GM11168 (cell line): ENCODE data around the gene CRIP1.

Experiments
- in situ Hi-C: fragments of 300-500 bp; cut with MboI; formaldehyde crosslinking; loops from one replicate; pipeline ENCODE4 v1.12.0; 2022; ENCODE audit warnings: low sequenced_read_pairs; ENCODE audit not compliant: unreplicated experiment

CRIP1 gene

GRCh38 chr14:105529569-105530284 lies 43.0 kb downstream of the CRIP1 start:
- in situ Hi-C loops: loop anchor here (5.0 to 25.0 kb wide), 2 partner anchors 157 to 458 kb away; no protein-coding TSS in a partner anchor

DNA sequence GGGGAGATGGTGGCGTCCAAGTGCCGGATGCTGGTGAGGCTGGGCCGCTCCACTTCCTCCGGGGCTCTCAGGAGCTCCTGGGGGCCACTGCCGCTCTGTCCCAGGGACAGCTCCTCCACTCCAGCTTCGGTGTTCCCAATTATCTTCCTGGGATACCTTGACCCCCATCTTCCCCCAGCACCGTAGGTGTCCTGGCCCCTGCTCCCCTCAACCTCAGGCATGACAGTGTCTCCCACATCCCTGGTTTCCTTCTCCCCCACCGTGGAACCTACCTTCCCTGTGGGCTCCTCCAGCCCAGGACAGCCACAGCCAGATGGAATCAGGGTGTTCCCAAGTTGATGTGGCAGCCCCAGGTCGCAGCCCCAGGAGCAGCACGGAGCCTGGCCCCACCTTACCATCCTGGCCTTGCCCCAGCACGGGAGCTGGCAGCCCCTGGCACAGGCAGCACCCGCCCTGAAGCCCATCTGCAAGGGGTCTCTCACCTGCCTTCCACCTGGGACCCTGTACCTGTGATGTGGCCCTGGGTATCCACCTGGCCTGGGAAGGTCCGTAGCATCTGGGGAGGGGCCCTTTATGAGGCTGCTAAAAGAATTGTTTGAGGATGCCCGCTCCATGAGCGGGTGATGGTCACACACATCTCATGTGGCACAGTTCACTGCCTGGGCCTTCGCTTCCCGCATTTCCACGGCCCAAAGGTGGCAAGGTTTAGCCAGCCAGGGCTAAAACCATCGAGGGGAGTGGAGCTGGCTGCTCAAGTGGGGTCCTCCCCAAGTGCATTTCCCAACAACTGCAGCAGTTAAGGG lies 43.8 kb downstream of the CRIP1 start:
- in situ Hi-C loops: loop anchor here (25.0 kb wide), 1 partner anchor 457 kb away; no protein-coding TSS in a partner anchor

- in situ Hi-C loops: loop anchor here (25.0 kb wide), 1 partner anchor 456 kb away; no protein-coding TSS in a partner anchor
Measured at GRCh38 chr14:105531088-105531893, 44.6 kb downstream of the CRIP1 start.

DNA sequence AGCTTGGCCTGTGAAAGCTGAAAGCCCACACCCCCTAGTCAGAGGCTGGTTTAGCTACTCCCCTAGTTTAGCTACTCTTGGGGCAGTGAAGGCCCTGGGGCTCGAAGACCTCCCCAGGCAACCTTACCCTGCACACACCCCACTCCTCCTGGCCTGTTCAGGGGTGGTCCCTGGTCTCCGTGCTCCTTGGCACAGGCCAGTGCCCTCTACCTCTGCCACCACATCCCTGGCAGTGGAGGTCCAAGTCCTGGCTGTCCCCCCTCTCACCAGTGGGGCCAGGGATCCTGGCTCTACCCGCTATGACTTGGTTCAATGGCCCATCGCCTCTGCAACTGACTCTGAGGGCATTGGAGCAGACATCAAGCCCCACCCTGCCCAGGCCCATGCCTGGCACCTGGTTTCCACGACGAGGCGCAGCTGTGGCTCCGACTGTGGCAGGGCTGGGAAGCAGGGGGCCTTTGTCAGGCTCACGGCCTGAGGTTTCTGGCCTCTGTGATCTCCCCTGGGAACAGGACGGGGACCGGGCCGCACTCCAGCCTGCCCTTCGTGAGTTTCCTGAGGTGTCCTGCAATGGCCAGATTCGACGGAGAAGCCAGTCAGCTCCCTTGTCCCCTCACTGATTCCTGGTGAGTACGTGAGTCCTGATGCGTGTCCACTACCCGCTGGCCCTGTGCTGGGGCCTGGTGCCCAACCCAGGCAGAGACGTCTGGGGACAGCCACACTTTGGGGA lies 45.4 kb downstream of the CRIP1 start:
- in situ Hi-C loops: loop anchor here (25.0 kb wide), 1 partner anchor 455 kb away; no protein-coding TSS in a partner anchor

- in situ Hi-C loops: loop anchor here (25.0 kb wide), 1 partner anchor 455 kb away; no protein-coding TSS in a partner anchor
Measured at GRCh38 chr14:105532735-105533141, 46.1 kb downstream of the CRIP1 start.

- in situ Hi-C loops: loop anchor here (25.0 kb wide), 1 partner anchor 454 kb away; no protein-coding TSS in a partner anchor
Measured at GRCh38 chr14:105533391-105533790, 46.7 kb downstream of the CRIP1 start.

DNA sequence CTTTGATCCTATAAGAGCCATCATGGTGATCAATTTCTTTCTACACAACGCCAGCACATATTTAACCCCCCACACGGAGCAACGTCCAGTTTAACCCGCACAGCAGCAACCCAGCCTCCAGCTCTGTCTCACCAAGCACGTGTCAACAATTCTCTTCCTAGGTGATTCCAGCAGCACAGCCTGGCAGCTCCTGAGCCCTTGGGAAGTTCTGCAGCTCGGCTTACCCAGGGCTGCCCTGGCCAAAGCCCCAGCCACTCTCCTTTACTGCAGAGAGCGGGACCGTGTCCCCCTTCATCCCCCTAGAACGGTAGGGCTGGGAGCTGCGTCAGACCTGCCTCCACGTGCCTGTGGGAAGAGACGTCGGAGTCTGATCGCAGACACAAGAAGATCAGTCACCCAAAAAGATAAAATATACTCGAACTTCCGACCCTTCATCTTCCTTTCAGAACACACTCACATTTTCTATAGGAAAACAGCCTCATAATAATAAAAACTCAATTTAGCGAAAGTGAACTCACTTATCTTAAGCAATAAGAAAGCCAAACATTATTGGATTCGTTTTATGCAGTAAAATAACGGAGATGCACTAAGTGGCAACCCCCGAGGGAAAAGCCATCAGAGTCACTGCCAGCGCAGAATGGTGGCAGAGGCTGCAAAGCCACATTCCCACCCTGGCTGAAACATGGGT lies 47.3 kb downstream of the CRIP1 start:
- in situ Hi-C loops: loop anchor here (25.0 kb wide), 1 partner anchor 453 kb away; no protein-coding TSS in a partner anchor

DNA sequence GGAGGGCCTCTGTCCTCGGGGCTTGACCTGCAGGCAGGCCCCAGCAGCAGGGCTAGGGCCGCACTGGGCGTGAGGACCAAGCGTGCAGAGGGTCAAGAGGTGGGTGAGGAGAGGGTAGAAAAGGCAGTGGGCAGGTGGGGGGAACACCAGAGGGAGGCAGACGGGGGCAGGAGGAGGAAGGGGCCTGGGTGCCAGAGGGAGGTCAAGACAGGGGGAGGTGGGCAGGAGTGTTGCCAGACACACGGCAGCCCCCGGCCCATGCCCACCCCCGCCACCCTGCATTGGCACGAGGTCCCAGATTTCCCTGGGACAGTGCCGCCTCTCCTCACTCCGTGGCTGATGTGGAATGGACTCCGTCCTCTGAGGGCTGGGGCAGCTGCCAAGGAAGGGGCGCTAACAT lies 47.9 kb downstream of the CRIP1 start:
- in situ Hi-C loops: loop anchor here (25.0 kb wide), 1 partner anchor 453 kb away; no protein-coding TSS in a partner anchor

DNA sequence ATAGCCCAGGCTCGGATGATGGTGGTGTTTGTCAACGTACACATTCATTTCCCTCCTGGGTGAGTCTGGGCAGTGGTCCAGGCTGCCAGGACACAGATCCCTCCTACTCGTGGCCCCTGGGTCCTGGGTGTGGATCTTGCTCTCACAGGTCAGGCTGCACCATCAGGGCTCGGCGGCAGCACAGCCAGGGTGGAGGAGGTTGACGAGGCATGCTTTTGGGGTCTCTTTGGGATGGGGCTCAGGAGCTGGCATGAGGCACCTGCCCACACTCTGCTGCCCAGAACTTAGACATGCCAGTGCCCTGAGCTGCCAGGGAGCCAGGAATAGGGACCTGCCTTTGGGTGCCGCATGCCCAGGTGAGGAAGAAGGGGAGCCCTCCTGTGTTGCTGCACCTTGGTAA lies 49.4 kb downstream of the CRIP1 start:
- in situ Hi-C loops: loop anchor here (25.0 kb wide), 1 partner anchor 451 kb away; no protein-coding TSS in a partner anchor

DNA sequence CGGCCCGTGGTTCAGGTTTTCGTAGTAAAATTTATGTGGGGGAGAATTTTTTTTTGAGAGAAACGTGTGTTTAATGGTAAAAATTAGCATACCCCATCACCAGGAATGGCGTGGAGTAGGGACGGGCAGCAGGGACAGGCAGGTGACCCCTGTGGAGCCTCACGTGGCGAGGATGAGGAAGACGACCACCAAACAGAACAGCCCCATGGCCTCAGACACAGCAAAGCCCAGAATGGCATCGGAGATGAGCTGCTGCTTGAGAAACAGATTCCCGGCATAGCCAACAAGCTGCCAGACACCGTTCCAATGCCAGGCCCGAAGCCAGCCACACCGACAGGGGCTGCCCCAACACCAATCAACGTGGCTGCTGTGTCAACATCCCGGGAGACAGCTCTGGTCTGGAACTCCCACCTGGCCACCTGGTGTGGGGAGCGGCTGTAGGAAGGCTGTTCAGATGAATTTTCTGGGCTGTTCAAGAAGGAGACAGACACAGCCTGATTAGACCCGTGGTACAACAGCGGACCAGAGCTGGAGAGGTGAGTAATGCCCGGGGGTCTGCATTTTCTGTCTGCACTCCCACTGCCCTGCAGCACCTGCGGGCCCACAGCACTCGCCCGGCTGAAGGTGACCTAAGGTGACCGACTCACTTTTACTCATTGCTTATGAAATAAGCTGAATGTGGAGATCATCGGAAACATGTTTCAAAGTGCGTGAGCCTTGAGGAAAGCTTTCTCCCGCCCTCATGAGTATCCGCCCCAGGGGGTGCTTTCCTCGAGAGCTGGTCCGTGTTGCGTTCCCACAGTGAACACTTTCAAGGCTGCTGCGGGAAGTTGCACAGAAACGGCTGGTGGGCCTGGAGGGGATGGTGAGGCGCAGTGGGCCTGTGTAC lies 50.2 kb downstream of the CRIP1 start:
- in situ Hi-C loops: loop anchor here (25.0 kb wide), 1 partner anchor 450 kb away; no protein-coding TSS in a partner anchor

DNA sequence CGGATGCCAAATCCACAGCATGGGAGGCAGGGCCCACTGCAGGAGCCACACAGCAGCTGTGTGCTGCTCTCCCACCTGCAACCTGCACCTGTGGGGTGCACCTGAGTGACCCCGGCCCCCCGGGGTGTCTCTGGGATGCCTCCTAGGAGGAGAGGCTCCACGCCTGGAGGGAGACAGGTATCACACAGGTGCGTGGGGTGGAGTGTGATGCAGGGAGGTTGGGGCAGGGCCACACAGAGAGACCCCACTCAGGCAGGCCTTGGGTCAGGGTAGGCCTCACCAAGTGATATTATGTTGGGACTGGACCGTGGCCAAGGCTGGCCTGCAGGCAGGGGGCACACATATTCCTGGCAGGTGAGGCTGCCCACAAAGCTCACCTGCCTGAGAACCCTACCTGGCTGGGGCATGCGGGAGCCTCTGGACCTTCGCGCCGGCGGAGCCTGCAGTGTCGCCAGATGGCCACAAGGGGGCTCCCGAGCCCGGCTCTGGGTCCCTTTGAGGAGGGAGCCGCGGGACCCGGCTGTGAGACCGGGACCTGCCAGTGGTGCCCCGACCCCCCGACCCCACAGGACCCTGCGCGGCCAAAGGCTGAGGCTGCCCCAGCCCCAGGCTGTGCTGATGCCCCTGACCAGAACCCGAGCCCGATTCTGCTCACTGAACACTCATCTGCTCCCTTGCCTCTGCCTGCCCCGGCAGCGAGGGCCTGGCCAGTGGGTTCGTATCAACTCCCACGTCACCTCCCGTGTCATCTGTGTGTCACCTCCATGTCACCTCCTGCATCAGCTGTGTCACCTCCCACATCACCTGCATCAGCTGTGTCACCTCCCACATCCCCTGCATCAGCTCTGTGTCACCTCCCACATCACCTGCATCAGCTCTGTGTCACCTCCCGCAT lies 51.1 kb downstream of the CRIP1 start:
- in situ Hi-C loops: loop anchor here (25.0 kb wide), 1 partner anchor 449 kb away; no protein-coding TSS in a partner anchor
